ENCODE measurements around the gene NOMO2. TPM values are rescaled to one million over a fixed set of nuclear protein-coding genes. Genes with fewer than 3 reads are reported as not detected.
"Not testable (repeated sequence)": the region's sequence is repeated elsewhere in the genome, so short reads cannot be mapped to it uniquely, and the experiment has no call there.

Gene NOMO2
- total RNA-seq, 4 donors from 2014 or later = 51.8 to 84.2 (median 81.5) TPM

DNA sequence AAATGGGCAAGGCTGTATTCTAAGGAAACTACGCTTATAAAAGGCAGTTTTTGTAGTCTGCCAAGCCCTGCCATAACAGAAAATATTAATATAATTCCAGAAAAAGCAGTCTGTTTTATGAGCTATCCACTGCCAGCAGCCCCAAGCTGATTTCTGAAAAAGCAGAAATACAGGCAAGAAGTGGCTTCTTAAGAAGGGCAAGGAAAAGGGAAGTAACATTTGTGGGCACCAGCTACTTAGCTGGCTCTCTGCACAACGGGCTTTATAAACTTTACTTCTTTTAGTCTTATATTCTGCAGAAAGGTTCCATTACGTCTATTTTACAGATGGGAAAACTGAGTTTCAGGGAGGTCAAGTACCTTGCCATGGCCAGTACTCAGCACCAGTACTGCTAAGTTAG is 31.6 kb downstream of the NOMO2 start:
- not testable (repeated sequence) for H3K4me3 ChIP-seq, H3K4me1 ChIP-seq, H3K27me3 ChIP-seq, ATAC-seq, H3K9me3 ChIP-seq, H3K27ac ChIP-seq
- 100% methylated on average over 1 of the region's 3 CpGs; no CpG with 5 or more reads in 1 of the 2 donors for WGBS, 2 donors (ENCODE audit: low coverage in 1 of 2)
- peaks cover 0 to 45% of the 10 kb centered on the region in 2 donors for H3K36me3 ChIP-seq

DNA sequence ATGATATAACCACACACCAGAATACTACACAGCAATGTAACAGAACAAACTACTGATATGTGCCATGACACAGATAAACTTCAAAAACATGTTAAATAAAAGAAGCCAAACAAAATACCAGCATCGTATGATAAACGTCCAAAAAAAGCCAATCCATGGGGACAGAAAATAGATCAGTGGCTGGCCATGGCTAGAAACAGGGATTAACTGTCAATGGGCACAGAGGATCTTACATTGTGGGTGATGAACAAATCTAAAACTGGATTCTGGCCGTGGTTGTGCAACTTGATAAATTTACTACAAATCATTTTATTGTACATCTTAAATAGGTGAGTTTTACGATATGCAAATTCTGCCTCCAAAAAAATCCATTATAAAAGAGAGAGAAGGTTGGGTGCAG is 35.4 kb downstream of the NOMO2 start:
- H3K4me3 ChIP-seq, H3K9me3 ChIP-seq, H3K4me1 ChIP-seq, ATAC-seq, H3K27me3 ChIP-seq, H3K27ac ChIP-seq: not testable (repeated sequence)
- H3K36me3 ChIP-seq = peaks cover 0 to 32% of the 10 kb centered on the region in 2 donors
- WGBS, 2 donors (ENCODE audit: low coverage in 1 of 2) = 81 to 100% methylated on average over 2 of the region's 4 CpGs

DNA sequence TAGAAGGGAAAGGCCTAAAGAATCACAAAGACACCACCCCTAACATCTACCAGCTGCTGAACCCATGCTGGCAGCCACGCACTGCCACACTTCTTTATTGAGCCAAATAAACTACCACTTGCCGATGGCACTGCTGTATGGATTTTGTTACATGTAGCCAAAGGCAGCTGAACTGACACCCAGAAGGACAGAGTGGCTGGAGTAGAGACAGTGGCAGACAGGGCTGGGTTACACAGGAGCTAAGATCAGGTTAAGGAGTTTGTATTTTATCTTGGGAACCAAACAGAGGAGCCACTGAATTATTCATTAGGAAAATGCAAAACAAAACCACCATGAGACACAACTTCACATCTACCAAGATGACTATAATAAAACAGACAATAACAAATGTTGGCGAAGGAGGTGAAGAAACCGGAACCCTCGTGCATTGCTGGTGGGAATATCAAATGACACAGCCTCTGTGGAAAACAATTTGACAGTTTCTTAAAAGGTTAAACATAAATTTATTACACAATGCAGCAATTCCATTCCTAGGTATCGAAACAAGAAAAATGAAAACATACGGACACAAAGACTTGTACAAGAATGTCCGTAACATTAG is 35.9 kb downstream of the NOMO2 start:
- H3K27ac ChIP-seq, H3K4me1 ChIP-seq, H3K9me3 ChIP-seq, H3K4me3 ChIP-seq, ATAC-seq, H3K27me3 ChIP-seq: not testable (repeated sequence)
- H3K36me3 ChIP-seq = peaks cover 0 to 28% of the 10 kb centered on the region in 2 donors
- WGBS, 2 donors (ENCODE audit: low coverage in 1 of 2) = 94% methylated on average over 3 of the region's 8 CpGs; no CpG with 5 or more reads in 1 of the 2 donors

DNA sequence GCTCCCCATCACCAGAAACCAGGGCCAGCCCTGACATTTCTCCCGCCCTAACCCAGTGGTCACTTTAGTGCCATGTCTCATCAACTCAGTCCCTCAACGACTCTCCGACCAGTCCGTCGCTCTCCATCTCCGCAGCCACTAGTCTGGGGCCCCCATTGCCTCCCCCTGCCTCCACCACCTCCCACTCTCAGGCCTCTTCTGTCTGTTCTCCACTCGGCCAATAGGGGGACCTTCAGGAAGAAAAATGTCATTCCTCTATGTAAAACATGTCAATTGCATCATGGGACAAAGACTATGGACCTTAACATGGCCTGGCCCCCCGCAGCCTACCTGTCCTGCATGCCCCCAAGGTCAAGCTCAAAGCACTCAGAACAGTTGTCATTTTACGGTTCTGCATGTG is 39.3 kb downstream of the NOMO2 start:
- H3K4me1 ChIP-seq, H3K9me3 ChIP-seq, ATAC-seq, H3K4me3 ChIP-seq, H3K27me3 ChIP-seq, H3K27ac ChIP-seq: not testable (repeated sequence)
- WGBS, 2 donors (ENCODE audit: low coverage in 1 of 2) = no CpG with 5 or more reads among the region's 9 CpGs
- peaks cover 0 to 13% of the 10 kb centered on the region in 2 donors for H3K36me3 ChIP-seq

DNA sequence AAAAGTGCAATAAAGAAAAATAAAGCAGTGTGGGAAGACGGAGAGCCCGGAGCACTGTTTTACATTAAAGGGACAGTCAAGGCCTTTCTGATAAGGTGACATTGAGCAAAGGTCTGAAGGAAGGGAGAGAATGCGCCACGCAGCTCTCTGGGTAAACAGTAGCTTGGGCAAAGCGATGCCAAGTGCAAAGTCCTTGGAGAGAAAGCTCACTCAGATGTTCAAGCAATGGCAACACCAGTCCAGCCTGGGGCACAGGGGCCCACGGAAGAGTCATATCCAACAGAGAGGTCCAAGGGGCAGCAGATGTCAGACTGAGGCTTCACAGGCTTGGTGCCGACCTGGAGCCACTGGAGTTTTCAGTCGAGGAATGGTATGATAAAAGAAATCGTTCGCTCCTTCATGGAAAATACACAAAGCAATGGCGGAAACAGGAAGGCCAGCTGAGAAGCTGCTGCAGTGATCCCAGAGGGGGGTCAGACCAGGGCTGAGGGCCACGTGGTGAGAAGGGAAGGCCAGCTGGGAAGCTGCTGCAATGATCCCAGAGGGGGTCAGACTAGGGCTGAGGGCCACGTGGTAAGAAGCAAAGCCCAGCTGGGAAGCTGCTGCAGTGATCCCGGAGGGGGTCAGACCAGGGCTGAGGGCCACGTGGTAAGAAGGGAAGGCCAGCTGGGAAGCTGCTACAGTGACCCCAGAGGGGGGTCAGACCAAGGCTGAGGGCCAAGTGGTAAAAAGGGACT is 40.3 kb downstream of the NOMO2 start:
- not testable (repeated sequence) for H3K36me3 ChIP-seq, H3K9me3 ChIP-seq, H3K4me3 ChIP-seq, H3K27me3 ChIP-seq, ATAC-seq, H3K27ac ChIP-seq, H3K4me1 ChIP-seq
- no CpG with 5 or more reads among the region's 15 CpGs for WGBS, 2 donors (ENCODE audit: low coverage in 1 of 2)

DNA sequence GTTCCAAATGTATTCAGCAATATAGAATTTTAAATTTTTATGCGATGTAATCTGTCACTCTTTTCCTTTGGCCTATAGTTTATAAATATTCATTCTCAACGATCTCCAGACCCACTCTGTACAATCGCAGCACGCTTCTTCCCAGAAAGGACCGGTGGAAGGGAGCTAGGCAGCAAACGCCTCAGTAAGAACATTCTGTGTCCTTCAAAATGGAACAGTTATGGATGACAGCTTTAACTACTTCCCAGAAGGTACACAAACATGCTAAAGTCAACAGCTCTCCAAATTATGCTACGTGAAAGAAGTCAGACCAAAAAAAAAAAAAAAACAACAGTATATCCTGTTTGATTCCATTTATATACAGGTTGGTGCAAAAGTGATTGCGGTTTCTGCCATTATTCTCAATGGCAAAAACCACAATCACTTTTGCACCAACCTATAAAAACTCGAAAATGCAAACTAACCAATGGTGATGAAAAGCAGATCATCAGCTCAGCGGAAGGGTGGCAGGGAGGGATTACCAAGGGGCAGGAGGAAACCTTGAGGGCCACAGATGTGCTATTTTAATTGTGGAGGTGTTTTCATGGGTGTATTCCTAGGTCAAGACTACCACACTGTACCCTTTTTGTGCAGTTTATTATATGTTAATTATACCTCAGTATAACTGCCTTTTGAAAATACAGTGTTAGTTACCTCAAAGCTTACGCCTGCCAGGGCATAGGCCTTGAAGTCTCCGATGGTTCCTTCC is 43.2 kb downstream of the NOMO2 start:
- not testable (repeated sequence) for H3K9me3 ChIP-seq, H3K27ac ChIP-seq, H3K4me3 ChIP-seq, H3K36me3 ChIP-seq, H3K27me3 ChIP-seq, H3K4me1 ChIP-seq, ATAC-seq
- no CpG with 5 or more reads among the region's 12 CpGs for WGBS, 2 donors (ENCODE audit: low coverage in 1 of 2)

DNA sequence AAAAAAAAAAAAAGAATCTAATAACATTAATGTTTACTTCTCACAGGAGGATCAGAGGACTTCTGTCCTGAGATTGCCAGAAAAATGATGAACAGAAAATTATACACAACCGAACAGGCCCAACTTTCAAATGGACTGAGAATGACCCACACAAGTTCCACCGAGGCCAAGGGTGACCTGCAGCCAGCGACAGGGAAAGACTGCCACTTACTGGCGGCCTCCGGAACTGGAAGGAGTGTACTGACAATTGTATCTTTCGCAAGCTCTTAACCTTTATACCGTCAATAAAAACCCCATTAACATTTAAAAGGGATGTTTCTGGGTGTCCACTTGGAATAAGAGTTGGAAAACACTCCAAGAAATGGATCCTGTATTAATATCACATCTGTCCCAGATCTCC is 63.5 kb downstream of the NOMO2 start:
- not testable (repeated sequence) for H3K9me3 ChIP-seq, H3K27ac ChIP-seq, H3K27me3 ChIP-seq, H3K4me3 ChIP-seq, H3K36me3 ChIP-seq, H3K4me1 ChIP-seq
- no CpG with 5 or more reads among the region's 7 CpGs for WGBS, 2 donors (ENCODE audit: low coverage in 1 of 2)
- peak; percentile 72 for ATAC-seq

DNA sequence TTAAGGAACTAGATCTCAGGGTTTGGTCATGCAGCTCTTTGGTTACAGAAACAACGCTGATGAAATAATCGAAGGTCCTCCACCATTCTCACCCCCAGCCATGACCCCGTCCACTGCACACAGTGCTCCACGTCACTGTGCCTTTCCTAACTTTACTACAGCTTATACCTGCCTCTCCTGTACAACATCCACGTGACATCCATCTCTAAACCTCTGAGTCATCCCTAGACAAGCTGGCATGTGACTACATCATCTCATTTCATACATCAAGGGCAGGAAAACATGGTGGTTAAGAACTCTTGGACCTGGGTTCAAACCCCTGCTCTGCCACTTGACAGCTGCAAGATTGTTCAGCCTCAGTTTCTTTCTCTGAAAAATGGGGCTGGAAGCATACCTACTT is 64.9 kb downstream of the NOMO2 start:
- H3K27ac ChIP-seq, H3K36me3 ChIP-seq, ATAC-seq, H3K27me3 ChIP-seq, H3K4me3 ChIP-seq, H3K9me3 ChIP-seq, H3K4me1 ChIP-seq: not testable (repeated sequence)
- WGBS, 2 donors (ENCODE audit: low coverage in 1 of 2) = no CpG with 5 or more reads among the region's 5 CpGs

DNA sequence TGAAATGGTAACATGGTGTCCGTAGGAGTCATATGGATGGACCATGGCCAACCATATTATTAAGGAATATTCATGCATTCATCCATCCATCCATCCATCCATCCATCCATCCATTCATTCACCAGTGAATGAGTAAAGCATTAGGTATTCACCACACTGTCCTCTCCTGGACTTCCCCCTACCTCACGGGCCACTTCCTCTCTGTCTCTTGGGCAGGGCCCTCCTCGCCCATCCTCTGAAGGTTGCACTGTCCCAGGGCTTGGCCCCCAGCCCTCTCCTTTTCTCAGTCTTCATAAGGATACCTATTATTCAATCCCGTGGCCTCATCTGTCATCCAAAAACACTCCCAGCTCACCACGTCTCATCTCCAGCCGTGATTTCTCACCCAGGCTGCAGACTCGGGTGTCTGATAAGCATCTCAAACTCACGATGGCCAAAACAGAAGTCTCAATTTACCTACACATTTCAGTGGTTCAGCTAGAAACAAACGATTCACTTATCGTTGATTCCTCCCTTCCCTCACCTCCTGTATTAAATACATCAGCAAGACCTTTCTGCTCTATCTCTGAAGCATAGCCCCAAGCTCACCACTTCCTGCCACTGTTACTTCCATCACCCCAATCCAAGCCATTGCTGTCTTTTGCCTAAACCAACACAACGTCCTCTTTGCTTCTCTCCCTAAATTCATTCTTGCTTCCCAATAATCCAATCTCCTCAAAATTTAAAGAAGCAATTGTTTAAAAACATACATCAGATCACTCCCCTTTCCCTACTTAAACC is 69.6 kb downstream of the NOMO2 start:
- no CpG with 5 or more reads among the region's 11 CpGs for WGBS, 2 donors (ENCODE audit: low coverage in 1 of 2)
- not testable (repeated sequence) for H3K4me3 ChIP-seq, H3K4me1 ChIP-seq, ATAC-seq, H3K27me3 ChIP-seq, H3K9me3 ChIP-seq, H3K27ac ChIP-seq, H3K36me3 ChIP-seq

DNA sequence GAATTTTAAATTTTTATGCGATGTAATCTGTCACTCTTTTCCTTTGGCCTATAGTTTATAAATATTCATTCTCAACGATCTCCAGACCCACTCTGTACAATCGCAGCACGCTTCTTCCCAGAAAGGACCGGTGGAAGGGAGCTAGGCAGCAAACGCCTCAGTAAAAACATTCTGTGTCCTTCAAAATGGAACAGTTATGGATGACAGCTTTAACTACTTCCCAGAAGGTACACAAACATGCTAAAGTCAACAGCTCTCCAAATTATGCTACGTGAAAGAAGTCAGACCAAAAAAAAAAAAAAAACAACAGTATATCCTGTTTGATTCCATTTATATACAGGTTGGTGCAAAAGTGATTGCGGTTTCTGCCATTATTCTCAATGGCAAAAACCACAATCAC is 125.9 kb downstream of the NOMO2 start:
- H3K4me1 ChIP-seq, H3K27ac ChIP-seq, H3K36me3 ChIP-seq, ATAC-seq, H3K4me3 ChIP-seq, H3K9me3 ChIP-seq, H3K27me3 ChIP-seq: not testable (repeated sequence)
- no CpG with 5 or more reads among the region's 8 CpGs for WGBS, 2 donors (ENCODE audit: low coverage in 1 of 2)

DNA sequence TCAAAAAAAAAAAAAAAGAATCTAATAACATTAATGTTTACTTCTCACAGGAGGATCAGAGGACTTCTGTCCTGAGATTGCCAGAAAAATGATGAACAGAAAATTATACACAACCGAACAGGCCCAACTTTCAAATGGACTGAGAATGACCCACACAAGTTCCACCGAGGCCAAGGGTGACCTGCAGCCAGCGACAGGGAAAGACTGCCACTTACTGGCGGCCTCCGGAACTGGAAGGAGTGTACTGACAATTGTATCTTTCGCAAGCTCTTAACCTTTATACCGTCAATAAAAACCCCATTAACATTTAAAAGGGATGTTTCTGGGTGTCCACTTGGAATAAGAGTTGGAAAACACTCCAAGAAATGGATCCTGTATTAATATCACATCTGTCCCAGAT is 146.1 kb downstream of the NOMO2 start:
- peak; percentile 66 for ATAC-seq
- H3K27ac ChIP-seq, H3K27me3 ChIP-seq, H3K4me3 ChIP-seq, H3K9me3 ChIP-seq, H3K4me1 ChIP-seq, H3K36me3 ChIP-seq: not testable (repeated sequence)
- no CpG with 5 or more reads among the region's 7 CpGs for WGBS, 2 donors (ENCODE audit: low coverage in 1 of 2)

DNA sequence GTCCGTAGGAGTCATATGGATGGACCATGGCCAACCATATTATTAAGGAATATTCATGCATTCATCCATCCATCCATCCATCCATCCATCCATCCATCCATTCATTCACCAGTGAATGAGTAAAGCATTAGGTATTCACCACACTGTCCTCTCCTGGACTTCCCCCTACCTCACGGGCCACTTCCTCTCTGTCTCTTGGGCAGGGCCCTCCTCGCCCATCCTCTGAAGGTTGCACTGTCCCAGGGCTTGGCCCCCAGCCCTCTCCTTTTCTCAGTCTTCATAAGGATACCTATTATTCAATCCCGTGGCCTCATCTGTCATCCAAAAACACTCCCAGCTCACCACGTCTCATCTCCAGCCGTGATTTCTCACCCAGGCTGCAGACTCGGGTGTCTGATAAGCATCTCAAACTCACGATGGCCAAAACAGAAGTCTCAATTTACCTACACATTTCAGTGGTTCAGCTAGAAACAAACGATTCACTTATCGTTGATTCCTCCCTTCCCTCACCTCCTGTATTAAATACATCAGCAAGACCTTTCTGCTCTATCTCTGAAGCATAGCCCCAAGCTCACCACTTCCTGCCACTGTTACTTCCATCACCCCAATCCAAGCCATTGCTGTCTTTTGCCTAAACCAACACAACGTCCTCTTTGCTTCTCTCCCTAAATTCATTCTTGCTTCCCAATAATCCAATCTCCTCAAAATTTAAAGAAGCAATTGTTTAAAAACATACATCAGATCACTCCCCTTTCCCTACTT is 152.2 kb downstream of the NOMO2 start:
- not testable (repeated sequence) for H3K9me3 ChIP-seq, H3K4me3 ChIP-seq, ATAC-seq, H3K27me3 ChIP-seq, H3K36me3 ChIP-seq, H3K27ac ChIP-seq, H3K4me1 ChIP-seq
- WGBS, 2 donors (ENCODE audit: low coverage in 1 of 2) = no CpG with 5 or more reads among the region's 11 CpGs
